MM.1S (cell line): ENCODE data around the gene FUCA1.
A peak's percentile ranks its signal among the peaks of the same experiment; 100 is the strongest.

Experiments
- DNase-seq: peaks from one replicate; pipeline ENCODE4 v3.0.0-alpha.2; 2015
- H2AFZ ChIP-seq: fragments of 300-600 bp; sonication (generic); 2 replicates; pipeline ENCODE4 v1.6.0; 2016; ENCODE audit warnings: antibody characterized with exemption, low read length
- H3F3A ChIP-seq: fragments of 300-600 bp; sonication (generic); 2 replicates; pipeline ENCODE4 v1.6.1; 2016; ENCODE audit warnings: mild to moderate bottlenecking, antibody characterized with exemption, low read length, moderate library complexity, mixed read lengths; ENCODE audit not compliant: insufficient read depth
- H3K27ac ChIP-seq: fragments of 300-600 bp; sonication (generic); 2 replicates; pipeline ENCODE4 v1.5.1; 2016; ENCODE audit warnings: mild to moderate bottlenecking, low read length
- H3K27me3 ChIP-seq: fragments of 300-600 bp; sonication (generic); replicated peaks from 2 replicates; pipeline ENCODE4 v1.6.0; 2016; ENCODE audit warnings: low read length; ENCODE audit not compliant: insufficient read depth
- H3K36me3 ChIP-seq: fragments of 300-600 bp; sonication (generic); replicated peaks from 2 replicates; pipeline ENCODE4 v1.6.1; 2016; ENCODE audit warnings: mild to moderate bottlenecking, low read length, mixed read lengths; ENCODE audit not compliant: insufficient read depth
- H3K4me1 ChIP-seq: fragments of 300-600 bp; sonication (generic); 2 replicates; pipeline ENCODE4 v1.6.1; 2016; ENCODE audit warnings: low read length, mixed read lengths
- H3K4me2 ChIP-seq: fragments of 300-600 bp; sonication (generic); 2 replicates; pipeline ENCODE4 v1.6.0; 2016; ENCODE audit warnings: low read depth, low read length
- H3K4me3 ChIP-seq: fragments of 300-600 bp; sonication (generic); 2 replicates; pipeline ENCODE4 v1.5.1; 2016; ENCODE audit warnings: low read length, mixed read lengths
- H3K79me2 ChIP-seq: fragments of 300-600 bp; sonication (generic); 2 replicates; pipeline ENCODE4 v1.6.1; 2016; ENCODE audit warnings: mixed run types, low read length, mixed read lengths
- H3K9ac ChIP-seq: fragments of 300-600 bp; sonication (generic); 2 replicates; pipeline ENCODE4 v1.6.1; 2016; ENCODE audit warnings: low read length, mixed read lengths
- H3K9me2 ChIP-seq: fragments of 300-600 bp; sonication (generic); replicated peaks from 2 replicates; pipeline ENCODE4 v1.6.1; 2016; ENCODE audit warnings: mild to moderate bottlenecking, low read length, mixed read lengths; ENCODE audit not compliant: insufficient read depth
- H3K9me3 ChIP-seq: fragments of 300-600 bp; sonication (generic); replicated peaks from 2 replicates; pipeline ENCODE4 v1.6.1; 2016; ENCODE audit warnings: mild to moderate bottlenecking, low read length, mixed read lengths; ENCODE audit not compliant: insufficient read depth
- H4K20me1 ChIP-seq: fragments of 300-600 bp; sonication (generic); 2 replicates; pipeline ENCODE4 v1.6.1; 2016; ENCODE audit warnings: mild to moderate bottlenecking, low read length, moderate library complexity, mixed read lengths; ENCODE audit not compliant: insufficient read depth
- EZH2 ChIP-seq: fragments of 300-600 bp; sonication (generic); optimal IDR thresholded peaks from 2 replicates; pipeline ENCODE3; 2017; ENCODE audit warnings: low read depth, mild to moderate bottlenecking, antibody characterized with exemption, low read length, mixed read lengths
- EZH2phosphoT487 ChIP-seq: fragments of 300-600 bp; sonication (generic); IDR thresholded peaks from 2 replicates; pipeline ENCODE4 v1.6.1; 2018; ENCODE audit warnings: antibody characterized with exemption, low read length
- TF ChIP-seq, protein P1 (sequence below): fragments of 300-600 bp; sonication (generic); IDR thresholded peaks from 2 replicates; pipeline ENCODE4 v1.5.1; 2016; ENCODE audit warnings: antibody characterized with exemption, low read length, mixed read lengths

Gene FUCA1

GRCh38 chr1:23867895-23868556 lies at the start of gene FUCA1:
TSS of gene FUCA1 (minus strand) at chr1:23868290. CDS start at chr1:23868286, 4 bp downstream.
- H3K9ac ChIP-seq: peak within 1 kb of the TSS; percentile 43; the same call in 1 of the 2 replicates
- peak within 1 kb of the TSS; percentile 14; the same call in 1 of the 2 replicates for H3K27ac ChIP-seq

GRCh38 chr1:23916209-23917131 lies 48.4 kb upstream of the FUCA1 start:
- Histone ChIP-seq H3K4me3 (no peak overlapping the region), H3K9me2 (no peaks in the 10 kb centered on the region), H3F3A (no peaks in the 10 kb centered on the region), H3K4me2 (no peak overlapping the region), H2AFZ (0 out of 2 replicates have a peak overlapping the region, but pooled peaks have one; percentile 38), H4K20me1 (no peaks in the 10 kb centered on the region), H3K27me3 (no peaks in the 10 kb centered on the region), H3K79me2 (no peaks in the 10 kb centered on the region), H3K4me1 (peaks cover 20% of the 10 kb centered on the region), H3K36me3 (no peaks in the 10 kb centered on the region), H3K9me3 (no peaks in the 10 kb centered on the region), H3K9ac (no peak overlapping the region), H3K27ac (no peak overlapping the region)
- TF ChIP-seq EZH2: no peak
- TF ChIP-seq, protein P1, sequence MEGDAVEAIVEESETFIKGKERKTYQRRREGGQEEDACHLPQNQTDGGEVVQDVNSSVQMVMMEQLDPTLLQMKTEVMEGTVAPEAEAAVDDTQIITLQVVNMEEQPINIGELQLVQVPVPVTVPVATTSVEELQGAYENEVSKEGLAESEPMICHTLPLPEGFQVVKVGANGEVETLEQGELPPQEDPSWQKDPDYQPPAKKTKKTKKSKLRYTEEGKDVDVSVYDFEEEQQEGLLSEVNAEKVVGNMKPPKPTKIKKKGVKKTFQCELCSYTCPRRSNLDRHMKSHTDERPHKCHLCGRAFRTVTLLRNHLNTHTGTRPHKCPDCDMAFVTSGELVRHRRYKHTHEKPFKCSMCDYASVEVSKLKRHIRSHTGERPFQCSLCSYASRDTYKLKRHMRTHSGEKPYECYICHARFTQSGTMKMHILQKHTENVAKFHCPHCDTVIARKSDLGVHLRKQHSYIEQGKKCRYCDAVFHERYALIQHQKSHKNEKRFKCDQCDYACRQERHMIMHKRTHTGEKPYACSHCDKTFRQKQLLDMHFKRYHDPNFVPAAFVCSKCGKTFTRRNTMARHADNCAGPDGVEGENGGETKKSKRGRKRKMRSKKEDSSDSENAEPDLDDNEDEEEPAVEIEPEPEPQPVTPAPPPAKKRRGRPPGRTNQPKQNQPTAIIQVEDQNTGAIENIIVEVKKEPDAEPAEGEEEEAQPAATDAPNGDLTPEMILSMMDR: peak; percentile 79
- DNase-seq: peak; percentile 72

More at GRCh38 chr1:23867895-23868556, at the start of gene FUCA1:
- Histone ChIP-seq H3K4me3 (peak within 1 kb of the TSS; percentile 69), H3K36me3 (no peaks in the 10 kb centered on the region; the same call in 1 of the 2 replicates), H3K9me3 (no peaks in the 10 kb centered on the region), H2AFZ (peak within 1 kb of the TSS; percentile 75), H3K79me2 (peaks cover 19% of the 10 kb centered on the region), H3K27me3 (no peaks in the 10 kb centered on the region), H3F3A (peaks cover 6% of the 10 kb centered on the region; the same call in 1 of the 2 replicates), H3K9me2 (no peaks in the 10 kb centered on the region), H4K20me1 (no peaks in the 10 kb centered on the region), H3K4me1 (peaks cover 26% of the 10 kb centered on the region), H3K4me2 (peak within 1 kb of the TSS; percentile 75)
- TF ChIP-seq, protein P1: peak; percentile 83
- no peak for TF ChIP-seq EZH2phosphoT487
- peak; percentile 96 for DNase-seq

GRCh38 chr1:23915466-23915865 lies 47.4 kb upstream of the FUCA1 start:
- peaks cover 22% of the 10 kb centered on the region for H3K4me1 ChIP-seq
- no peaks in the 10 kb centered on the region for H3K36me3 ChIP-seq
- H3K9ac ChIP-seq: no peak overlapping the region
- TF ChIP-seq EZH2: no peak
- TF ChIP-seq, protein P1: no peak
- TF ChIP-seq EZH2phosphoT487: no peak
- no peaks in the 10 kb centered on the region for H3K9me3 ChIP-seq
- DNase-seq: no peak
- no peaks in the 10 kb centered on the region for H3F3A ChIP-seq
- no peak overlapping the region for H3K27ac ChIP-seq
- no peak overlapping the region for H2AFZ ChIP-seq
- H3K79me2 ChIP-seq: no peaks in the 10 kb centered on the region
- no peaks in the 10 kb centered on the region for H3K9me2 ChIP-seq
- H3K4me2 ChIP-seq: no peak overlapping the region
- no peaks in the 10 kb centered on the region for H4K20me1 ChIP-seq
- H3K4me3 ChIP-seq: no peak overlapping the region
- no peaks in the 10 kb centered on the region for H3K27me3 ChIP-seq
